GDM1 (cell line): Measurements from ENCODE around the gene ZMIZ2.
"Not testable (repeated sequence)": the region's sequence is repeated elsewhere in the genome, so short reads cannot be mapped to it uniquely, and the experiment has no call there.

Experiments used
- DNase-seq: peaks from one replicate; lab custom pipeline; 2025; lab: John Stamatoyannopoulos, UW

ZMIZ2 gene

DNA sequence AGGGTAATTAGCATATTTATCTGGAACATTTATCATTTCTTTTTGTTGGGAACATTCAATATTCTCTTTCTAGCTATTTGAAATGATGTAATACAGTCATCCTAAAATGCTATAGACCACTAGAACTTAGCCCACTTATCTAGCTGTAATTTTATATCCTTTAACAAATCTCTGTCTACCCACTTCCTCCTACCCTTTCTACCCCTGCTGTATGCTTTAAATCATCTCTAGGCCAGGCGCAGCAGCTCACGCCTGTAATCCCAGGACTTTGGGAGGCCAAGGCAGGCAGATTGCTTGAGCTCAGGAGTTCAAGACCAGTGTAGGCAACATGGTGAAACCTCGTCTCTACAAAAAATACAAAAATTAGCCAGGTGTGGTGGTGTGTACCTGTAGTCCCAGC, 25.8 kb downstream of the ZMIZ2 start:
- not testable (repeated sequence) for DNase-seq

DNA sequence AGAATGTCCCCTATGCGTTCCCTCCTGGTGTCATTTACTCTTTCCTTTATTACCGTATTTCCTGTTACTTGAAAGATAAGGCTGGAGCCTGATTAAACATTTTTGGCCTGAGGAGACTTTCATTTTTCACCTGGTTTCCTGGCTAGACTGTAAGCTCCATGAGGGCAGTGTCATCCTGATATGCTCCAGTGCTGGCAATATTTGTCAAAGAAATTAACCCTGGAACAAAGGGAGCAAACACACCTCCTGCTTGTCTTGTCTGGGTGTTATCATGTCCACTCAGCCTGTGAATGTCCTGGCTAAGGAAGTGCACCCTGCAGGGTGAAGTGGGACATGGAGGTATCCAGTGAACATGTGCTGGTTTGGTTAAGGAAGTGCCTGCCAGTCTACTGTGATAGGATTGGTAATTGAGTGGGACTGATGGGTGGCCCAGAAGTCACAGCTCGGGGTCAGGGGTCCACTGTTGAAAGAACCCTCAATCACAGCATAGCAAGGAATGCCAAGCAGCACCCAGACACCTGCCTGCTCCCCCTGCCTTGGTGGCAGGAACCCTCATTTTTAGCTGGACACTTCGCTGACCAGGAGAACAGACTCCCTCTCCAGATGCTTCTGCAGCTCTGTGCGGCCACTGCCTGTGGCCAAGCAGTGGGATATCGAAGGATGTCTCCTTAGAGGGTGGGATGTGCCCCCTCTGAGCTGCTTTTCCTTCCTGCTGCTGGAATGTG, 26.9 kb downstream of the ZMIZ2 start:
- DNase-seq: no peak

DNA sequence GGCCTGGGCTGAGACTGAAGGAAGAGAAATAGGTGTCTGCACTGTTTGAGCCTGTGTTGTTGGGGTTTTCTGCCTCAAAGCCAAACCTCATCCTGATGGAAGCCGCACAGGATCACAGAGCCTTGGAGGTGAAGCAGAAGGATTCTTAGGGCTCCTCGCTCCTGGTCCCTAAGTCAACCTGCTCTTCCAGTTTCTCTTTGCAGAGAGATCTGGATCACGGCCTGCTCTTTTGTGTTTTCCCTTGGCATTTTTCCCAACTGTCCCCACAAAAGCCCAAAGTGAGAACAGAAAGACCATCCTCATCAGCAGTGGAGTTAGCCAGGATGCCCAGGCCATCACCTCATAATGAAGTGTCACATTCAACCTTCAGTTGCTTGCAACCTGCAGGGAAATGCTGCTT, 27.6 kb downstream of the ZMIZ2 start:
- DNase-seq: no peak

DNA sequence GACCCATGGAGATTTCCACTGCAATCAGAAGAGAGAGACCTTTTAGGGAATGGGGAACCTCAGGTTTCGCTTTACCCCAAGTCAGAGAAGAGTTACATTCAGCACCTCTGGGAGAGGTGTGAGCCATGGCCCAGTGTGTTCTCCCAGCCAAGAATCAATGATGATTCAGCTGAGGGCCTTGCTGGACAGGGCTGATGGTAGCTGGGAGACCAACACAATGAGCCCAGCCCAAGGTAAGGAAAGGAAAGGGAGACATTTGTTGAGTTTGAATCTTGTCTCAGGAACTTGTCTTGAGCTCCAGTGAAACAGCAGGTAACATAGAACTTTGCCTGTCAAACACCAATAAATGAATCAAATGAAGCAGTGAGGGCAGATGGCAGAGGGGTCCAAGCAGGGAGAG, 33.8 kb downstream of the ZMIZ2 start:
- no peak for DNase-seq

DNA sequence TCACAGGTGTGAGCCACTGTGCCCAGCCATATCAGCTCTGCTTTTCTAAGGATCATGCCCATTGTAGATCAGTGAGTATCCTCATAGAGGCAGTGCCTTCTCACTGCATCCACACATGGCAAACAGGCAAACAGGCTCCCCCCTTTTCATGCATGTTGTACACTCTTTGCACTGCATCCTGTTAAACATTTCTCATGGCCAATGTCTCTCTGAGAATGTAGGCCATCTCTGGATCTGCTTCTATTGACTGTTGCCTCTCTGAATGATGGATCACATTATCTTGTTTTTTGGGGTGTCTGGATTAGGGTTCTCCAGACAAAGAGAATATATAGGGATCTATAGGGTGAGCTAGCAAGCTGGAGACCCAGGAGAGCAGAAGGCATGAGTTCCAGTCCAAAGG, 34.8 kb downstream of the ZMIZ2 start:
- DNase-seq: no peak

DNA sequence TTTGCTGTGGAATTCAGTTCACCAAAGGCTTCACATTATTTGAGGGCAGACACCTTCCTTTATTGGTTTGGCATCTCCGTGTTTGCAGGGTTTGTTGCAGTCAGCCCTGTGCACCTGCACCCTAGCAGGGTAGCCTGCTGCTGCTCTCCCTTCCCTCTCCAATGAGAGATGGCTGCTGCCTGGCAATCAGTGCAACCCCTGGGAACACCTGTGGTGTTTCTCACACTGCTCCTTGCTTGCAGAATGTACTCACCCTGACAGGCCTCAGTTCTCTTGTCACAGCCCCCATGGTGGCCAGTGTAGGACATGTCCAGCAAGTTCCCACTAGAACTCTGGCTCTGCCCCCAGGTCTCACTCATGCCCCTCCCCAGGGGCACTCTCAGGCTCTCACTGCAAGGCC, 35.7 kb downstream of the ZMIZ2 start:
- no peak for DNase-seq

DNA sequence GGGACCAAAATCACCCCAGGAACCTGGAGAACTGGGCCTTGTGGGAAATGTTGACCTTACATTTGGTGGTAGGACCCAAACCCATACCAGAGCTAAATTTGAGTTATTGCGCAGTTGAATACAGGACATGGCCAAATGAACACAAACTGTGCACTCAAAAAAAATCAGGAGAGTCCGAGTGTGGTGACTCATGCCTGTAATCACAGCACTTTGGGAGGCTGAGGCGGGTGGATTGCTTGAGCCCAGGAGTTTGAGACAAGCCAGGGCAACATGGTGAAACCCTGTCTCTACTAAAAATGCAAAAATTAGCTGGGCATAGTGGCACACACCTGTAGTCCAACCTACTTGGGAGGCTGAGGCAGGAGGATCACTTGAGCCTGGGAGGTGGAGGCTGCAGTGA, 36.6 kb downstream of the ZMIZ2 start:
- DNase-seq: not testable (repeated sequence)

DNA sequence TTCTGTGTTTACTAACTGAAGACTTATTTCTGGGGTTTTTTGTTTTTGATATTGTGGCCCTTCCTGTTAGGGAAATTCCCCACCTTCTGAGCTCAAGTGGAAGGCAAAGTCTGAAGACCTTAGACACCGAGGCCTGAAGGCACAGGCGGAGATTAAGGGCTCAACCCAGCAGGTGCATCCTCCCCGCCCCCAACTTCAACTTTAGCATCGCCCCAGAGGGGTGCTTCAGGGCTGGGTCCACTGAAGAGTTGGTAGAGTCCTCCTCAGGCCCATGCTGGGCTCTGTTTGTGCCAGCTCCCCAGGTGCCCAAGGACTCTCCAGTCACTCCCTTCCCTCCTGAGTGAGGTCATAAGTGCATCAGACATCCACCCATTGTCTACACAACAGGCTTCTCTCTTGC, 38.4 kb downstream of the ZMIZ2 start:
- DNase-seq: no peak

DNA sequence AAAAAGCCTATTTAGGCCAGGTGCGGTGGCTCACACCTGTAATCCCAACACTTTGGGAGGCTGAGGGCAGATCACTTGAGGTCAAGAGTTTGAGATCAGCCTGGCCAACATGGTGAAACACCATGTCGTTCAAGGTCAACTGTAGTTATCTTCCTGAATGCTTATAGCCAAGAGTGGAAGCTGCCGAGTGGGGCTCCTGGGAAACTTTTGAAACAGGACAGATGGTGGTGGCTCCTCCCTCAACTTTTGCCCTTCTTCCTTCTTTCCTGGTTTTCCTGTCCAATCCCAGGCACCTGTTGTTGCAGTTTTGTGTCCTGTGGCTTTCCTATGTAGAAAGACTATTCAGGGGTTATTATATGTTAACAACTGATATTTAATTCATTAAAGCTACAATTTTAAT, 39.1 kb downstream of the ZMIZ2 start:
- no peak for DNase-seq

DNA sequence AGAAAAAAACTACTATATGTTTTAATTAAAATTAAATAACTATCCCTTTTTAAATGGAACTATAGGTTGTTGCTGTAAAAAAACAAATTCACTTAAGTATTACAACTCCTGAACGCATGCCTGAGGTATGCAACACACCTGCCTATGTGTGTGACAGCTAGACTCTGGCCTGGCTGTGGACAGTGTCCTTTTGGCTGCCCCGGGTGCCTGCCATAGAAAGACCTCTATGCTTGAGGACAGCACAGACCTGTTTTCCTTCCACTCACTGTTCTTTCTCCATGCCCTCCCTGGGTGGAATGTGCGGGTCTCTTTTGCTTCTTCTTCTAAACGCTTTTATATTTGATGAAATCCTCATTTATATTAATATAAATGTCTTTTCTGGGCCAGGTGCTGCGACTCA, 41.3 kb downstream of the ZMIZ2 start:
- DNase-seq: no peak

DNA sequence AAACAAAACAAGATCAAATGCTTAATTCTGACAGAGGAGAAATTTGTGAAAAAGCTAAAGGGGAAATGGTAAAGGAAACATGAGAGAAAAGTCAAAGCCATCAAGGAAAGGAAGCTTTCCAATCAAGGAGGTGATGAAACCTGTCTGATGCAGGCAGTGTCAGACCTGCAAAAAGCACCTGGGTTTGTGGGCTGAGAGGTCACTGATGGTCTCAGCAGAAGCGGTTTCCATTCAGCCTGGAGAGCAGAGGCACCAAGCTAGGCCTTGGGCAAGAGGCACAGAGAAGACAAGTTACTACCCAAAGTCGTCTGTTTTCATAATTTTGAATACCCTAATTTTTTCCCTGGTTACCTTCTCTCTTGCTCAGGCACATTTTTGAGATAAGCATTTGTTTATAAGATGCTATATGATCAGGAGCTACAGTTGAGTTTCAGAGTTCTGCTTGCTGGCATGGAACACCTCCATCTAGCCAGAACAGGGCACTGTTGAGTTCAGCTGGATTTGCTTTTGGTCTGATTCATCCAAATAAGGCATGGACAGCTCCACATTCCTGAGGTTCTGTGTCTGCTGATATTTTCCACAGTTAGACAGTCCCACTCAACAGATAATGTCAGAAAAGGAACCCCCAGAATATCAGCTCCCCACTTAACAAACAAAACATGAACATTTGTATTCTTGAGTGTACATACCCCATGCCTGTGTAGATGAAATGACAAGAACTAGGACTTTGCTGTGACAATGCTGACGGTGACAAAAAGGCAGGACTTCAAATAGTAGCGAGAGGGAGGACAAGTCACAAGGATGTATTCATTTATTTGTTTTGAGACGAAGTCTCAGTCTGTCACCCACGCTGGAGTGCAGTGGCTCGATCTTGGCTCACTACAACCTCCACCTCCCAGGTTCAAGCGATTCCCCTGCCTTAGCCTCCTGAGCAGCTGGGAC, 42.9 kb downstream of the ZMIZ2 start:
- DNase-seq: no peak

DNA sequence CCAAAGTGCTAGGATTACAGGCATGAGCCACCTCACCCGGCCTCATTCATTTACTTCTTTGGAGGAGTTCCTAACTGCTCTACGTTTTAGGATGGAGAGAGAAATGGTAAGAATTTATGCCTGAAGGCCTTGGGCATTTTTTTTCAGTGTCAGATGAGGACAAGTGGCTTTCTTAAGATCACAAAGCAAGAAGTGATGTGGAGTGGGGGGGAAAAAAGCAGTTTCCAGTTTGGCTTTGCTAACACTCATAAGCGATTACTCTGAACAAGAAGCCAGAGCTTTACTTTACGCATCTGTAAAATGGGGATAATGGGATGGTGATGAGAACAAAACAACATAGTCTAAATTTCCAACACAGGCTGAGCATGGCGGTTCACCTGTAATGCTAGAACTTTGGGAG, 45.3 kb downstream of the ZMIZ2 start:
- DNase-seq: no peak

DNA sequence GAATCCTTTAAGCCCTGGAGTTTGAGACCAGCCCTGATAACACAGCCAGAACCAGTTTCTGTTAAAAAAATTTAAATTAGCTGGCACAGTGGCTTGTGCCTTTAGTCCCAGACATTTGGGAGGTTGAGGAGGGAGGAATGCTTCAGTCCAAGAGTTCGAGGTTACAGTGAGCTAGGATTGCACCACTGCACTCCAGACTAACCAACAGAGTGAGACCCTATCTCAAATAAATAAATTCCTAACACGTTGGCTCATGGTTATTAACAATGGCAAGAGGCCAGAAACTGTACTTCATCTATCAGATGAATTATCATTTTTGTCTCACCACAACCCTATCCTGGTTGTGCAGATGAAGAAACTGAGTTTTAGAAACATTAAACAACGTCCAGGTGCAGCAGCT, 45.7 kb downstream of the ZMIZ2 start:
- DNase-seq: no peak

DNA sequence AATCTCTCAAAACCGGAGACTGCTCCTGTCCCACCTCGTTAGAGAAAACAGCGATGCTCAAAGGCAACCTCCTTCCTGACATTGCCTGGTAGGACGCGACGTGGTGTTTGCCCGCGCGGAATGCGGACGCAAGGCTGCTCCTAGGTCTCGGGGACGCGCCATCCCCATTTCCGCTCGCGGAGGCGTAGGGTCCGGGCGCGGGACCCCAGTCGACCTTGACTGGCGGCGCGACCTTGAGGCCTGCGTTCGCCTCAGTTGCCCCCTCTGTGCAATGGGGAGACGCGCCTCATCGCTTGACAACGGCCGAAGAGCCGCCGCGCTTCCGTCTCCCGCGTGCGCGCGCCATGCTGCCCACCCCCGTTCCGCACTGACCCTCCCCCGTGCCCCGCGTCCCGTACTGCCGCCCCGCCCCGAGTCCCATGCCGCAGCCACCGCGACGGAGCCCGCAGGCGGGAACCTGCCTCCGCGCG, 47.4 kb downstream of the ZMIZ2 start:
- no peak for DNase-seq

DNA sequence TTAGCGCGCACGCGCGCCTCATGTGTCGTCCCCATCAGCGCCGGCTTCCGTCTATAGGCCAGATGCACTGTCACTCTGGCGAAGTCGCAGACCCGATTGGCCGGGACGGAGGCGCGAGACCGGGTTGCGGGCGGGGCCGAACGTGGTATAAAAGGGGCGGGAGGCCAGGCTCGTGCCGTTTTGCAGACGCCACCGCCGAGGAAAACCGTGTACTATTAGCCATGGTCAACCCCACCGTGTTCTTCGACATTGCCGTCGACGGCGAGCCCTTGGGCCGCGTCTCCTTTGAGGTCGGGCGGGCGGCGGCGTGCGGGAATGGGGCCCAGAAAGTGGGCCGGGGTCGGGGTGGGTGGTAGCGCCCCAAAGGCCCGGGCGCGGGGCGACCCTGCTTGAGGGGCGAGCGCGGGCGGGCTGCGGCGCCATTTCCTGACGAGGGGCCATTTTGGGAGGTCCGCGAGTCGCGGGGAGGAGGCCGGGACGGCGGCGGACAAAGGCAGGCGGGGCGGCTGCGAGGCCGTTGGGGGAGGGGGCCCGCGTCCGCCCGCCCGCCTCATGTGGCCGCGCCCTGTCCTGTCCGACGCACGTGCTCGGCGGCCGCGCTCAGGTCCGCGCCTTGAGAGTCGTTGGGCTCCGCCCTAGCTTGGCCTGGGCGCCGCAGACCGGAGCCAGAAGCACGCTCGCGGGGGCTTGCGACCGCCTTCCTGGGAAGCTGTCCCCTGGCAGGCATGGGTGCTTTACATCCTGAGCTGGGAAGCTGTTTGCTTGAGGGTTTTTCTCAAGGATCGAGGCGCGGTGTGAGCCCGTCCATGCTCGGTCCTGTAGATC, 48.1 kb downstream of the ZMIZ2 start, which contains the start of gene PPIA:
PPIA (plus strand) TSS at position 178 of the 825 bp plus-strand sequence; CDS start at position 222, 44 bp downstream.
- peak; percentile 96 for DNase-seq

DNA sequence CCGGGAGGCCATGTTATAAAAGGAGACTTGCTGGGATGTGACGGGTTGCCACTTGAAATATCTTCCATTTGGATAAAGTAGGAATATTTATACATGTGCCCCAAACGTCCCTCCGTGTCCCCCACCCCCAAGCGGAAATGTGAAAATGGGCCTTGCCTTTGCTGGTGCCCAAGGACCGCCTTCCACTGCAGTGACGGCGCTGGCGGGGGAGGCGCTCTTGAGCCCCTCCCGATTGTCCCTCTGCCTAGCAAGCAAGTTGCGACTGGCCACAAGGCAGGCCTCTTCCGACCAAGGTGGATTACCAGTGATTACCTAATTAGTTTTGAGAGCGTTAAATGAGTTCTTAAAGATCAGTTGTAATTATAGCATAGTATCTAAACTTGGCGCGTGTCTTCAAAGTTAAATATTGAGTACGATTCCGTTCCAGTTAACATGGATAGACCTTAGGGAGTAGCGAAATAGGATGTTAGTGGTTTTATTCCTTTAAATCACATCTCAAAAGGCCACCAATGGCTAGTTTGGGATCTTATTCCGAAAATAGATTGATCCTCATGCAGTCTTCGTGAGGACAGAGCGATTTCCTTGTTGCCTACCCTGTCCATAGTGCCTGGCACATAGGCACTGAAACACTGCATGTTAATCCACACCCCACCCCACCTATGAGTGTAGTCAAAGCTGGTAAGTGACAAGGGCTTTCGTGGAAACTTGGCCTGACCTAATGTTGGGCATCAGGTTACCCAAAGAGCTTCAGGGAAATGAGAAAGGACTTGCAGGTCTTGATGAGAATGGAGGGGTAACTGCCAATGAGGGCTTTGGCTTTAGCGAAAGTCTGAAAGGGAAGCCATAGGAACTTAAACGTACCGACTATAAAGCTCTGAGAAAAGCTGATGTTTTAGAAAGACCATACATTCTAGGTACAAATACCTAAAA, 48.9 kb downstream of the ZMIZ2 start:
- peak; percentile 67 for DNase-seq

DNA sequence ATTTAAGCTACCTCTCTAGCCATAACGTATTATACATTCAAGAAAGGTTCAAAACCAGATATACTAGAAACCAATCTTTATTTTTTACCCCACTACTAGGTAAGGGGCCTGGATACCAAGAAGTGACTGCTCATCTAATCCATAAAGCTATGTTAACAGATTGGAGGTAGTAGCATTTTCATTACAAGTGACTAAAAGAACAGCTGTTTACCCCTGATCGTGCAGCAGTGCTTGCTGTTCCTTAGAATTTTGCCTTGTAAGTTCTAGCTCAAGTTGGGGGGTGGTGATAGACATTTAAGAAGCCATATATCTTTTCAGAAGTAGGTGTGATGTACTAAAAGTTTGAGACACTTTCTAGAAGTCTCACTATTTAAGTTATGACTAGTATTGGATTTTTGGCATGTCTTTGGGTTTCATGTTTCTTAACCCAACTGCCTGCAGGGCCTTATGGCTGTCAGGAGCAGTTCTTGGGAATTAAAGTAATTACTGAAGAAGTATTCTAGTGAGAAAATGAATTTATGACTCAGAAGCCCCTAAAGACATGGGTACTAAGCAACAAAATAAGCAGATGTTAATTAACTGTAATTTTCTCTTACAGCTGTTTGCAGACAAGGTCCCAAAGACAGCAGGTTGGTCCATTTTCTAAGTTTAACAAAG, 50.1 kb downstream of the ZMIZ2 start:
- DNase-seq: no peak

DNA sequence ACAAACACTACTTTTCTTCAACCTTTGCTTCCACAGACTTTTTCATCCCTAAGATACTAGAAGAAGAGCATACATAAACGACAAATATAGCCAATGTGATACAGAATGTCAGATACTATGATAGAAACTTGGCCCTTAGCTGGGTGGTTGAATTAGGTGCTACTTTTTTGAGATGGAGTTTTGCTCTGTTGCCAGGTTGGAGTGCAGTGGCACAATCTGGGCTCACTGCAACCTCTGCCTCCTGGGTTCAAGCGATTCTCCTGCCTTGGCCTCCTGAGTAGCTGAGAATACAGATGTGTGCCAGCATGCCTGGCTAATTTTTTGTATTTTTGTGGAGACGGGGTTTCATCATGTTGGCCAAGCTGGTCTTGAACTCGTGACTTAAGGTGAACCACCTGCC, 51.3 kb downstream of the ZMIZ2 start:
- DNase-seq: no peak

DNA sequence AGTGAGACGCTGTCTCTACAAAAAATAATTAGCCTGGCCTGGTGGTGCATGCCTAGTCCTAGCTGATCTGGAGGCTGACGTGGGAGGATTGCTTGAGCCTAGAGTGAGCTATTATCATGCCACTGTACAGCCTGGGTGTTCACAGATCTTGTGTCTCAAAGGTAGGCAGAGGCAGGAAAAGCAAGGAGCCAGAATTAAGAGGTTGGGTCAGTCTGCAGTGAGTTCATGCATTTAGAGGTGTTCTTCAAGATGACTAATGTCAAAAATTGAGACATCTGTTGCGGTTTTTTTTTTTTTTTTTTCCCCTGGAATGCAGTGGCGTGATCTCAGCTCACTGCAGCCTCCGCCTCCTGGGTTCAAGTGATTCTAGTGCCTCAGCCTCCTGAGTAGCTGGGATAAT, 53.2 kb downstream of the ZMIZ2 start:
- DNase-seq: no peak

DNA sequence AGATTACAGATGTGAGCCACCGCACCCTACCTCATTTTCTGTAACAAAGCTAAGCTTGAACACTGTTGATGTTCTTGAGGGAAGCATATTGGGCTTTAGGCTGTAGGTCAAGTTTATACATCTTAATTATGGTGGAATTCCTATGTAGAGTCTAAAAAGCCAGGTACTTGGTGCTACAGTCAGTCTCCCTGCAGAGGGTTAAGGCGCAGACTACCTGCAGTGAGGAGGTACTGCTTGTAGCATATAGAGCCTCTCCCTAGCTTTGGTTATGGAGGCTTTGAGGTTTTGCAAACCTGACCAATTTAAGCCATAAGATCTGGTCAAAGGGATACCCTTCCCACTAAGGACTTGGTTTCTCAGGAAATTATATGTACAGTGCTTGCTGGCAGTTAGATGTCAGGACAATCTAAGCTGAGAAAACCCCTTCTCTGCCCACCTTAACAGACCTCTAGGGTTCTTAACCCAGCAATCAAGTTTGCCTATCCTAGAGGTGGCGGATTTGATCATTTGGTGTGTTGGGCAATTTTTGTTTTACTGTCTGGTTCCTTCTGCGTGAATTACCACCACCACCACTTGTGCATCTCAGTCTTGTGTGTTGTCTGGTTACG, 53.9 kb downstream of the ZMIZ2 start:
- DNase-seq: no peak
